ENCODE results near the gene FASN. TPM values are rescaled to one million over a fixed set of nuclear protein-coding genes. Genes with fewer than 3 reads are reported as not detected.
"Not testable (repeated sequence)": the region's sequence is repeated elsewhere in the genome, so short reads cannot be mapped to it uniquely, and the experiment has no call there.

Gene FASN
- total RNA-seq = 10 to 100 TPM; 14.3 to 71.8 (median 23.4) TPM
- 86.3 TPM for polyA plus RNA-seq
- long read RNA-seq, donor 1, partial matches to known transcripts = 14 of 20 reads
- long read RNA-seq, donor 1, other reads (novel, unspliced or antisense) = 2 of 20 reads
- long read RNA-seq, donor 2, partial matches to known transcripts = 6 of 8 reads
- long read RNA-seq, donor 2, other reads (novel, unspliced or antisense) = 2 of 8 reads
- long read RNA-seq, donor 3, partial matches to known transcripts = 6 of 7 reads
- long read RNA-seq, donor 3, other reads (novel, unspliced or antisense) = 1 of 7 reads
- long read RNA-seq, donor 4, partial matches to known transcripts = 8 of 10 reads
- long read RNA-seq, donor 4, other reads (novel, unspliced or antisense) = 1 of 10 reads

- intact Hi-C loops (cut with DNase I) = no loop called here
- peaks cover 6% of the 10 kb centered on the region for H3K4me1 ChIP-seq (ENCODE audit: control insufficient read depth, insufficient read depth, low read length)
- peak; percentile 85 to 86 for ATAC-seq
- WGBS = under 1% methylated on average over 124 of the region's 124 CpGs
- H3K27me3 ChIP-seq (ENCODE audit: control insufficient read depth, insufficient read depth) = no peaks in the 10 kb centered on the region
- H3K9me3 ChIP-seq (ENCODE audit: control insufficient read depth, low read length) = no peaks in the 10 kb centered on the region
- peak within 1 kb of the TSS; percentile 81 for H3K27ac ChIP-seq (ENCODE audit: low read length)
- peak; percentile 96 to 99 (median 98) for DNase-seq
- peak within 1 kb of the TSS; percentile 81 for H3K4me3 ChIP-seq (ENCODE audit: low read length)
These were observed at the start of gene FASN for GRCh38 chr17:82098169-82098938. Gene FASN, minus strand, starts transcription at chr17:82098236. Its CDS starts 1,791 bp downstream, at chr17:82096445.

- WGBS = 88% methylated on average over 18 of the region's 18 CpGs
- intact Hi-C loops (cut with DNase I) = no loop called here
- no peak for ATAC-seq
These were observed 48.9 kb upstream of the FASN start for GRCh38 chr17:82146663-82147654.

GRCh38 chr17:82145550-82146155 lies 47.6 kb upstream of the FASN start:
- 93% methylated on average over 13 of the region's 13 CpGs for WGBS
- ATAC-seq = no peak

More at GRCh38 chr17:82146663-82147654, 48.9 kb upstream of the FASN start:
- no peak overlapping the region for H3K4me3 ChIP-seq (ENCODE audit: low read length)
- no peak for DNase-seq
- H3K27me3 ChIP-seq (ENCODE audit: control insufficient read depth, insufficient read depth) = no peaks in the 10 kb centered on the region
- no peak overlapping the region for H3K27ac ChIP-seq (ENCODE audit: low read length)
- no peaks in the 10 kb centered on the region for H3K4me1 ChIP-seq (ENCODE audit: control insufficient read depth, insufficient read depth, low read length)
- H3K9me3 ChIP-seq (ENCODE audit: control insufficient read depth, low read length) = no peaks in the 10 kb centered on the region

DNA sequence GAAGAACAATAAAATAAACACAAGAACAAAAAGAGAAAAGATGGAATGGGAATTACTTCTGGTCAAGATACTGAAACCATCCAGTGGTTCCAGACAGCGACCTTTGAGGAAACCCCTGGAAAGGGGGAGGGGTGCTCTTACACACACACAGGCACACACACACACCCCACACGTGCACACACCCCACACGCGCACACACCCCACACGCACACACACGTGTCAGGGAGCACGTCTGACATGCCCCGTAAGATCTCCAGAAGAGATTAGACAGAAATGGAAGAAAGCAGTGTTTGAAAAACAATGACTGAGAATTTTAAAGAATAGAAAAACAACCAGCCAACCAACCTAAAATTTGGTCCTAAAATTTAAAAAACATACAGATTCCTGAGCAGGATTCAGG lies 45.3 kb upstream of the FASN start:
- H3K27me3 ChIP-seq (ENCODE audit: control insufficient read depth, insufficient read depth) = no peaks in the 10 kb centered on the region
- no peak for ATAC-seq
- no peak overlapping the region for H3K4me3 ChIP-seq (ENCODE audit: low read length)
- no peak overlapping the region for H3K27ac ChIP-seq (ENCODE audit: low read length)
- WGBS = 85% methylated on average over 8 of the region's 8 CpGs
- H3K9me3 ChIP-seq (ENCODE audit: control insufficient read depth, low read length) = no peaks in the 10 kb centered on the region
- no peaks in the 10 kb centered on the region for H3K4me1 ChIP-seq (ENCODE audit: control insufficient read depth, insufficient read depth, low read length)
- intact Hi-C loops (cut with DNase I) = loop anchor here in 1 of 4 donors (2.0 kb wide), 1 partner anchor 15 kb away; no protein-coding TSS in a partner anchor
- no peak for DNase-seq

More at GRCh38 chr17:82145550-82146155, 47.6 kb upstream of the FASN start:
- H3K4me1 ChIP-seq (ENCODE audit: control insufficient read depth, insufficient read depth, low read length) = no peaks in the 10 kb centered on the region
- intact Hi-C loops (cut with DNase I) = no loop called here
- no peaks in the 10 kb centered on the region for H3K9me3 ChIP-seq (ENCODE audit: control insufficient read depth, low read length)
- DNase-seq = no peak
- no peak overlapping the region for H3K4me3 ChIP-seq (ENCODE audit: low read length)
- no peak overlapping the region for H3K27ac ChIP-seq (ENCODE audit: low read length)
- H3K27me3 ChIP-seq (ENCODE audit: control insufficient read depth, insufficient read depth) = no peaks in the 10 kb centered on the region

- H3K27me3 ChIP-seq (ENCODE audit: control insufficient read depth, insufficient read depth); ATAC-seq; DNase-seq; H3K4me3 ChIP-seq (ENCODE audit: low read length); H3K9me3 ChIP-seq (ENCODE audit: control insufficient read depth, low read length); H3K27ac ChIP-seq (ENCODE audit: low read length); H3K4me1 ChIP-seq (ENCODE audit: control insufficient read depth, insufficient read depth, low read length); intact Hi-C loops (cut with DNase I): not testable (repeated sequence)
- 93% methylated on average over 10 of the region's 10 CpGs for WGBS
These were observed 41.9 kb upstream of the FASN start for GRCh38 chr17:82139961-82140360.

DNA sequence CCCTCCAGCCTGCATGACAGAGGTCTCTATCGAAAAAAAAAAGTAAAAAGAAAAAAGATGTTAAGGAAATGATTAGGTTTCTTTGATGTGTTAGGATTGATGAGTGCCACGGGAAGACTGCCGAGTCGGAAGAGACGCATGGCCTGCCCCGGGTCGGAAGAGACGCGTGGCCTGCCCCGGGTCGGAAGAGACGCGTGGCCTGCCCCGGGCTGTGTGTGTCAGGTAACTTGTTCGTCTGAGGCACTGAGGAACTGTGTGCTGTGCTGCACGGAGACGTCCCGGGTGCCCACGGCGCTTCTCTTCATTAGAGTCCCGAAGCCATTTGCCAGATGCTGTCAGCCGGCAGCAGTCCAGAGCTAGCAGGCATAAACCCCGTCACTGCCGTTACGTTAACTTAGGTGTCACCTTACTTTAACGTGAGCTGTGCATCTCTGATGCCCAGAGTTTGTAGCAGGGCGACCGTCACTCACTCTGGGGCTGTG lies 40.5 kb upstream of the FASN start:
- H3K9me3 ChIP-seq (ENCODE audit: control insufficient read depth, low read length) = no peaks in the 10 kb centered on the region
- intact Hi-C loops (cut with DNase I) = no loop called here
- 92% methylated on average over 28 of the region's 28 CpGs for WGBS
- H3K4me3 ChIP-seq (ENCODE audit: low read length) = no peak overlapping the region
- no peak overlapping the region for H3K27ac ChIP-seq (ENCODE audit: low read length)
- no peaks in the 10 kb centered on the region for H3K27me3 ChIP-seq (ENCODE audit: control insufficient read depth, insufficient read depth)
- ATAC-seq = no peak
- H3K4me1 ChIP-seq (ENCODE audit: control insufficient read depth, insufficient read depth, low read length) = no peaks in the 10 kb centered on the region
- no peak for DNase-seq

- Histone ChIP-seq H3K4me1 (ENCODE audit: control insufficient read depth, insufficient read depth, low read length) (no peaks in the 10 kb centered on the region), H3K4me3 (ENCODE audit: low read length) (no peak overlapping the region), H3K9me3 (ENCODE audit: control insufficient read depth, low read length) (no peaks in the 10 kb centered on the region), H3K27me3 (ENCODE audit: control insufficient read depth, insufficient read depth) (no peaks in the 10 kb centered on the region), H3K27ac (ENCODE audit: low read length) (no peak overlapping the region)
- ATAC-seq (peak in 1 of 2 donors; percentile 60), DNase-seq (peak in 2 of 3 donors; percentile 46 to 52)
- 91% methylated on average over 11 of the region's 11 CpGs for WGBS
- intact Hi-C loops (cut with DNase I) = no loop called here
These were observed 36.1 kb upstream of the FASN start for GRCh38 chr17:82134101-82134500.

GRCh38 chr17:82133166-82133953 lies 35.3 kb upstream of the FASN start:
- H3K27ac ChIP-seq (ENCODE audit: low read length); ATAC-seq; H3K27me3 ChIP-seq (ENCODE audit: control insufficient read depth, insufficient read depth); H3K9me3 ChIP-seq (ENCODE audit: control insufficient read depth, low read length); H3K4me1 ChIP-seq (ENCODE audit: control insufficient read depth, insufficient read depth, low read length); intact Hi-C loops (cut with DNase I); H3K4me3 ChIP-seq (ENCODE audit: low read length): not testable (repeated sequence)
- WGBS = 81% methylated on average over 8 of the region's 8 CpGs
- DNase-seq = peak in 1 of 3 donors; percentile 1

DNA sequence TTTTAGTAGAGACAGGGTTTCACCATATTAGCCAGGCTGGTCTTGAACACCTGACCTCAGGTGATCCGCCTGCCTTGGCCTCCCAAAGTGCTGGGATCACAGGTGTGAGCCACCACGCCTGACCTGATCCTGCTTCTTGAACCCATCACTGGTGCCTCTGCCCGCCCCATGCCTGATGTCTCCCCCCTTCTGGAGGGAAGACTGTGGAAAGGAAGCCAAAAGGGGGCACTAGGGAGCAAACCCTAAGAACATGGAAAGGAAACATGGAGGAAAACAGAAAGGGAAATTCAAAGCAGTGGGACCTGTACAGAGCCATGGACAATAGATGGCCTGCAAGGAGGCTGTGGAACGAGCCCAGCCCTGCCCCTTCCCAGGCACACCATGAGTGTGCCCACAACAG lies 31.1 kb upstream of the FASN start:
- Histone ChIP-seq H3K4me1 (ENCODE audit: control insufficient read depth, insufficient read depth, low read length) (no peaks in the 10 kb centered on the region), H3K4me3 (ENCODE audit: low read length) (no peak overlapping the region), H3K27me3 (ENCODE audit: control insufficient read depth, insufficient read depth) (no peaks in the 10 kb centered on the region), H3K27ac (ENCODE audit: low read length) (no peak overlapping the region), H3K9me3 (ENCODE audit: control insufficient read depth, low read length) (no peaks in the 10 kb centered on the region)
- WGBS = 96% methylated on average over 4 of the region's 4 CpGs
- DNase-seq (peak in 1 of 3 donors; percentile 1), ATAC-seq (no peak)
- intact Hi-C loops (cut with DNase I) = no loop called here

Data from right cardiac atrium (tissue), 5 donors.